Keratinocyte (primary cell): Measurements from ENCODE around the gene NTSR1. TPM values are rescaled to one million over a fixed set of nuclear protein-coding genes. Genes with fewer than 3 reads are reported as not detected.

Experiments used
- DNase-seq: peaks from one replicate; pipeline ENCODE4 v3.0.0-alpha.2; 2011; ENCODE audit warnings: low read depth, missing footprints, low spot score
- FAIRE-seq: peaks from 2 replicates; lab custom pipeline; 2011; peaks lifted over from hg19 to GRCh38; lab: Jason Lieb, UNC
- H2AFZ ChIP-seq: 2 replicates; pipeline ENCODE4 v1.6.0; 2012; ENCODE audit warnings: low read length, control low read depth, inconsistent platforms; ENCODE audit not compliant: control insufficient read depth
- H3K27ac ChIP-seq: 2 replicates; pipeline ENCODE4 v1.5.1; 2011; ENCODE audit warnings: low read length; ENCODE audit not compliant: control insufficient read depth, insufficient read depth
- H3K27me3 ChIP-seq: 3 replicates; pipeline ENCODE4 v1.6.0; 2011; ENCODE audit warnings: low read length; ENCODE audit not compliant: control insufficient read depth, insufficient read depth; ENCODE audit errors: extremely low read depth
- H3K36me3 ChIP-seq, 2 experiments: 2 replicates in 1 of 2; 3 replicates in 1 of 2; pipeline ENCODE4 v1.5.1; 2011; ENCODE audit warnings: low read length in 2 of 2, mild to moderate bottlenecking in 1 of 2; ENCODE audit not compliant: control insufficient read depth in 2 of 2, insufficient read depth in 2 of 2; ENCODE audit errors: extremely low read depth in 1 of 2
- H3K4me1 ChIP-seq: 3 replicates; pipeline ENCODE4 v1.5.1; 2011; ENCODE audit warnings: low read length; ENCODE audit not compliant: control insufficient read depth, insufficient read depth; ENCODE audit errors: extremely low read depth
- H3K4me2 ChIP-seq: 3 replicates; pipeline ENCODE4 v1.6.0; 2011; ENCODE audit warnings: low read depth, low read length; ENCODE audit not compliant: control insufficient read depth, insufficient read depth; ENCODE audit errors: extremely low read depth
- H3K4me3 ChIP-seq, 3 experiments: fragments of 200-600 bp in 1 of 3; sonication (generic) in 1 of 3; 2 replicates in 2 of 3; 3 replicates in 1 of 3; pipeline ENCODE4 v1.5.1; 2011 to 2016; ENCODE audit warnings: low read length in 3 of 3, mild to moderate bottlenecking in 3 of 3, control low read depth in 2 of 3, inconsistent platforms in 1 of 3, low read depth in 1 of 3, mixed read lengths in 1 of 3, mixed run types in 1 of 3, moderate library complexity in 1 of 3; ENCODE audit not compliant: control insufficient read depth in 2 of 3, insufficient read depth in 2 of 3; ENCODE audit errors: extremely low read depth in 1 of 3
- H3K79me2 ChIP-seq: 2 replicates; pipeline ENCODE4 v1.6.0; 2012; ENCODE audit warnings: low read length; ENCODE audit not compliant: control insufficient read depth, insufficient read depth
- H3K9ac ChIP-seq: 3 replicates; pipeline ENCODE4 v1.6.0; 2011; ENCODE audit warnings: low read length; ENCODE audit not compliant: control insufficient read depth, insufficient read depth; ENCODE audit errors: extremely low read depth
- H3K9me1 ChIP-seq: 3 replicates; pipeline ENCODE4 v1.6.0; 2011; ENCODE audit warnings: low read length; ENCODE audit not compliant: control insufficient read depth, insufficient read depth; ENCODE audit errors: extremely low read depth
- H3K9me3 ChIP-seq: 2 replicates; pipeline ENCODE4 v1.5.1; 2012; ENCODE audit warnings: low read depth, low read length; ENCODE audit not compliant: control insufficient read depth
- H4K20me1 ChIP-seq: 3 replicates; pipeline ENCODE4 v1.6.0; 2011; ENCODE audit warnings: low read length; ENCODE audit not compliant: control insufficient read depth, insufficient read depth; ENCODE audit errors: extremely low read depth
- CTCF ChIP-seq, 3 experiments: IDR thresholded peaks in 1 of 3; conservative IDR thresholded peaks in 1 of 3; optimal IDR thresholded peaks in 1 of 3; 2 replicates in 2 of 3; 3 replicates in 1 of 3; pipeline versions ENCODE3 to v1.5.1; 2011; ENCODE audit warnings: low read length in 3 of 3, mild to moderate bottlenecking in 3 of 3, moderate library complexity in 2 of 3, control low read depth in 1 of 3, inconsistent platforms in 1 of 3; ENCODE audit not compliant: insufficient read depth in 2 of 3; ENCODE audit errors: extremely low read depth in 1 of 3
- EZH2 ChIP-seq: IDR thresholded peaks from one replicate; pipeline ENCODE4 v1.6.1; 2012; ENCODE audit warnings: inconsistent platforms, mild to moderate bottlenecking, low read length, moderate library complexity
- dilution Hi-C: fragments of 300-500 bp; cut with MboI; formaldehyde crosslinking; loops from one replicate; pipeline ENCODE4 v1.7.0; 2020; ENCODE audit warnings: low sequenced_read_pairs; ENCODE audit not compliant: extremely low pct_ligation_motif_present
- polyA plus RNA-seq, 5 experiments: library from polyadenylated mRNA; depleted of rRNA in 3 of 5; stranded (reverse) in 3 of 5; stranded (forward) in 1 of 5; unstranded in 1 of 5; fragments of >200 nt; gene quantifications; 1 replicate in 1 of 5; 2 replicates in 3 of 5; 3 replicates in 1 of 5; pipeline versions ENCODE4 v1.2.1 to v1.2.3, GENCODE V29; 2011 to 2012; ENCODE audit warnings: missing spikeins in 2 of 5, low read depth in 1 of 5, low replicate concordance in 1 of 5

The NTSR1 gene
- polyA plus RNA-seq, 1 donor (not counting 4 experiments of a cell fraction or from before 2014, with no cell fraction given), result 0.55 TPM

- Histone ChIP-seq H3K9me1 (no peaks in the 10 kb centered on the region), H2AFZ (no peak overlapping the region), H3K4me1 (peaks cover 29% of the 10 kb centered on the region), H3K36me3 (no peaks in the 10 kb centered on the region), H3K27ac (no peak overlapping the region), H3K4me3 (no peak overlapping the region), H3K27me3 (peaks cover 46% of the 10 kb centered on the region), H3K9me3 (no peaks in the 10 kb centered on the region), H3K4me2 (no peak overlapping the region), H3K9ac (no peak overlapping the region), H4K20me1 (no peaks in the 10 kb centered on the region), H3K79me2 (no peaks in the 10 kb centered on the region)
- dilution Hi-C loops, result no loop called here
- TF ChIP-seq EZH2, result no peak
- TF ChIP-seq CTCF (optimal IDR thresholded peaks at IDR 0.05 in 1 of 3, IDR thresholded peaks at IDR 0.05 in 1 of 3, conservative IDR thresholded peaks at IDR 0.05 in 1 of 3; ENCODE audit: extremely low read depth in 1 of 3, insufficient read depth in 2 of 3, low read length in 3 of 3), result no peak
- FAIRE-seq (no peak), DNase-seq (no peak)
These were observed 8.2 kb upstream of the NTSR1 start for GRCh38 chr20:62700261-62700930.

DNA sequence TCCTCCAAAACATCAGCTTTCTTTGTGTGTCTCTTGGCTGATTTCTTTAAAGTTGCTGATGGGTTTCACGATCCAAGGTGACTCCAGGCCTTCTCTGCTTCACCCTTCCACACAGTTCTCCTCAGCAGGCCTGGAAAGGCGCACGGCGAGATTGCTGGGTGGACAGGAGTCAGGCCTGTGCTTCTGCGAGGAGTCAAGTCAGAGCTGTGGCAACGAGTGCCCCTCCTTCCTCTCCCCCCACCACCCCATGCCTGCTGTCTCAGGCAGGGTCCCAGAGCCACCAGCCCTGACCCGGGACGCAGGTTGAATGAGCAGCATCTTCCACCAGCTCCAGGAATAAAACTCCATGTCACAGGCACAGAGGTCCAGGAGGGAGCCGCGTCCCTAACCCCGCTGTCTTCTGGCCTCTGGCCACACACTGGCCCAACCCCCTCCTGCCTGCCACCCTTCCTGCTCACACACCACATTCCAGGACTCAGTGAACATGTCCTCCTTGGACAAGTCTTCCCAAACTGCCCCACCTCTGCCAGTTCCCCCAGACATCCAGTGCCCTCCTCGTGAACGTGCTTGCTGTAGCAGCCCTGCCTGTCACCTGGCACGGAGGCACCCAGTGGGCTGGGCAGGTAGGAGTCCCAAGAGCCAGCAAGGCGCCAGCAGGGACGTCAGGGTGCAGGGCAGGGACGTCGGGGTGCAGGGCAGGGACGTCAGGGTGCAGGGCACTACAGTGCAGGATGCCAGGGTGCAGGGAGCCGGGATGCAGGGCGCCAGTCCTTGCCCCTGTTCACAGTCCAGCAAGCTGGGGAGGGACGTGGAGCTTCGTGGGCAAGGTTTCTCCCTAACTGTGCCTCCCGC is 7.2 kb upstream of the NTSR1 start:
- H3K4me3 ChIP-seq, result no peak overlapping the region
- H3K4me1 ChIP-seq, result peaks cover 39% of the 10 kb centered on the region
- no peak for DNase-seq
- peaks cover 37% of the 10 kb centered on the region for H3K27me3 ChIP-seq
- H3K9ac ChIP-seq, result no peak overlapping the region
- no peaks in the 10 kb centered on the region for H3K36me3 ChIP-seq
- H3K79me2 ChIP-seq, result no peaks in the 10 kb centered on the region
- H3K4me2 ChIP-seq, result no peak overlapping the region
- TF ChIP-seq EZH2, result no peak
- no peak for TF ChIP-seq CTCF (optimal IDR thresholded peaks at IDR 0.05 in 1 of 3, IDR thresholded peaks at IDR 0.05 in 1 of 3, conservative IDR thresholded peaks at IDR 0.05 in 1 of 3; ENCODE audit: extremely low read depth in 1 of 3, insufficient read depth in 2 of 3, low read length in 3 of 3)
- dilution Hi-C loops, result no loop called here
- no peaks in the 10 kb centered on the region for H4K20me1 ChIP-seq
- FAIRE-seq, result no peak
- no peak overlapping the region for H2AFZ ChIP-seq
- no peak overlapping the region for H3K27ac ChIP-seq
- H3K9me1 ChIP-seq, result no peaks in the 10 kb centered on the region
- H3K9me3 ChIP-seq, result no peaks in the 10 kb centered on the region
